ENCODE results near the gene POM121L2.

- TF ChIP-seq POLR2A (IDR thresholded peaks at IDR 0.05) (no peak), CTCF (IDR thresholded peaks at IDR 0.05) (no peak)
Observed at GRCh38 chr6:27281569-27281968, 30.5 kb downstream of the POM121L2 start.
